ENCODE measurements around the gene STX18. TPM values are rescaled to one million over a fixed set of nuclear protein-coding genes. Genes with fewer than 3 reads are reported as not detected.
A peak's percentile ranks its signal among the peaks of the same experiment; 100 is the strongest.

Gene STX18
- total and polyA plus RNA-seq, 2 of the 13 experiments (the other 11 are each of a cell fraction or from before 2014, with no cell fraction given), result 23.9 to 37.1 TPM

DNA sequence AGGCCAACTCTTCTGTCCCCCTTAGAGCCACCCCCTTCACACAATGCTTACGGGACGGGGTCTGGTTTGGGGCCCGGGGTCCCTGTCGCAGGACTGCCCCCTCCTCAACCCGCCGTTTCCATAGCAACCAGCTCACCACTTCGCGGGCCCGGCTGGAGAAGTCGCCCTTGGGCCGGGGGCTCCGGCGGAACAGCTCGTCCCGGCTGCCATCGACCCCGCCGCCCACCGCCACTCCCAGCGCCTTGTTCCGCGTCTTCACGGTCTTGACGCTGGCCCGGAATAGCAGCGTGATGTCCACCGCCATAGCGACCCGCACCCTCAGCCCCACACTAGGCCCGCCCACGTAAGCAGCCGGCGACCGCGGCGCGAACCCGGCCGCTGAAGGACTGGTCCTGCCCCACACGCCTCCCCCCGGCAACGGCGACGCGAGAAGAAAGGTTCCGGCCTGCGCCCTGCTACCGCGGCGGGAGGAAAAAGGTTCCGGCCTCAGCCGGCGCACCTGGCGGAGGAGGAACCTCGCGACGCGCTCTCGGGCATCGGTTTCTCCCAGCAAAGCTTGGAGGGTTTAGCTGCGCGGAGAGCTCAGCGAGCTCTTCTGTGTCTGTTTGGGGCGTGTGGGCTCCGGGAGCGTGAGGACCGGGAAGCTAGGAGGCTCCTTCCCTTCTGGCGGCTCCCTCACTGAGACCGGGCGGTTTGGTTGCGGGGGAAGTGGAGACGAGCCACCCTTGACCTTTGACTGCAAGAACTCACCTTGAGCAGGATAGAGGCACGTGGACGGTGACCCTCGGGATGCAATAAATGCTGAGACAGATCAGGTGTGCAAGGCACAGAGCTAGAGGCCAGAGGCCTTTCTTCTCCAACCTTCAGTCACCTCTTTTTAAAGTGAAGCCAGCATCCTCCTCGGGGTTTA lies at the start of gene STX18 (continued):
- TF ChIP-seq SUZ12 (IDR thresholded peaks at IDR 0.05; ENCODE audit: low read depth, low read length), result no peak
- TF ChIP-seq RBFOX2 (IDR thresholded peaks at IDR 0.05; ENCODE audit: low read depth, low read length), result peak; percentile 93
- peak; percentile 90; the same call in 1 of the 2 replicates for TF ChIP-seq ZNF773 (CRISPR knock-in tag; IDR thresholded peaks at IDR 0.05; ENCODE audit: borderline replicate concordance)
- TF ChIP-seq RBAK (CRISPR knock-in tag; IDR thresholded peaks at IDR 0.05), result no peak; the same call in 1 of the 2 replicates
- peak; percentile 97 for TF ChIP-seq ZNF331 (CRISPR knock-in tag; IDR thresholded peaks at IDR 0.05)
- TF ChIP-seq ZMAT3 (CRISPR knock-in tag; conservative IDR thresholded peaks at IDR 0.05), result peak; percentile 94; the same call in 1 of the 2 replicates
- TF ChIP-seq SP140L (CRISPR knock-in tag; IDR thresholded peaks at IDR 0.05; ENCODE audit: borderline replicate concordance), result no peak
- TF ChIP-seq STAG1 (CRISPR knock-in tag; IDR thresholded peaks at IDR 0.05), result peak; percentile 38
- TF ChIP-seq JUND (CRISPR knock-in tag; IDR thresholded peaks at IDR 0.05), result peak; percentile 87
- TF ChIP-seq, protein P1, sequence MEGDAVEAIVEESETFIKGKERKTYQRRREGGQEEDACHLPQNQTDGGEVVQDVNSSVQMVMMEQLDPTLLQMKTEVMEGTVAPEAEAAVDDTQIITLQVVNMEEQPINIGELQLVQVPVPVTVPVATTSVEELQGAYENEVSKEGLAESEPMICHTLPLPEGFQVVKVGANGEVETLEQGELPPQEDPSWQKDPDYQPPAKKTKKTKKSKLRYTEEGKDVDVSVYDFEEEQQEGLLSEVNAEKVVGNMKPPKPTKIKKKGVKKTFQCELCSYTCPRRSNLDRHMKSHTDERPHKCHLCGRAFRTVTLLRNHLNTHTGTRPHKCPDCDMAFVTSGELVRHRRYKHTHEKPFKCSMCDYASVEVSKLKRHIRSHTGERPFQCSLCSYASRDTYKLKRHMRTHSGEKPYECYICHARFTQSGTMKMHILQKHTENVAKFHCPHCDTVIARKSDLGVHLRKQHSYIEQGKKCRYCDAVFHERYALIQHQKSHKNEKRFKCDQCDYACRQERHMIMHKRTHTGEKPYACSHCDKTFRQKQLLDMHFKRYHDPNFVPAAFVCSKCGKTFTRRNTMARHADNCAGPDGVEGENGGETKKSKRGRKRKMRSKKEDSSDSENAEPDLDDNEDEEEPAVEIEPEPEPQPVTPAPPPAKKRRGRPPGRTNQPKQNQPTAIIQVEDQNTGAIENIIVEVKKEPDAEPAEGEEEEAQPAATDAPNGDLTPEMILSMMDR (CRISPR knock-in tag; IDR thresholded peaks at IDR 0.05), result peak; percentile 38; the same call in 1 of the 2 replicates
- TF ChIP-seq ZNF333 (CRISPR knock-in tag; IDR thresholded peaks at IDR 0.05; ENCODE audit: borderline replicate concordance), result peak; percentile 94
- TF ChIP-seq NFIC (IDR thresholded peaks at IDR 0.05; ENCODE audit: low read length), result no peak
- TF ChIP-seq ZBTB20 (CRISPR knock-in tag; IDR thresholded peaks at IDR 0.05; ENCODE audit: borderline replicate concordance, low read depth), result peak; percentile 95; the same call in 1 of the 2 replicates
- TF ChIP-seq, protein P2, sequence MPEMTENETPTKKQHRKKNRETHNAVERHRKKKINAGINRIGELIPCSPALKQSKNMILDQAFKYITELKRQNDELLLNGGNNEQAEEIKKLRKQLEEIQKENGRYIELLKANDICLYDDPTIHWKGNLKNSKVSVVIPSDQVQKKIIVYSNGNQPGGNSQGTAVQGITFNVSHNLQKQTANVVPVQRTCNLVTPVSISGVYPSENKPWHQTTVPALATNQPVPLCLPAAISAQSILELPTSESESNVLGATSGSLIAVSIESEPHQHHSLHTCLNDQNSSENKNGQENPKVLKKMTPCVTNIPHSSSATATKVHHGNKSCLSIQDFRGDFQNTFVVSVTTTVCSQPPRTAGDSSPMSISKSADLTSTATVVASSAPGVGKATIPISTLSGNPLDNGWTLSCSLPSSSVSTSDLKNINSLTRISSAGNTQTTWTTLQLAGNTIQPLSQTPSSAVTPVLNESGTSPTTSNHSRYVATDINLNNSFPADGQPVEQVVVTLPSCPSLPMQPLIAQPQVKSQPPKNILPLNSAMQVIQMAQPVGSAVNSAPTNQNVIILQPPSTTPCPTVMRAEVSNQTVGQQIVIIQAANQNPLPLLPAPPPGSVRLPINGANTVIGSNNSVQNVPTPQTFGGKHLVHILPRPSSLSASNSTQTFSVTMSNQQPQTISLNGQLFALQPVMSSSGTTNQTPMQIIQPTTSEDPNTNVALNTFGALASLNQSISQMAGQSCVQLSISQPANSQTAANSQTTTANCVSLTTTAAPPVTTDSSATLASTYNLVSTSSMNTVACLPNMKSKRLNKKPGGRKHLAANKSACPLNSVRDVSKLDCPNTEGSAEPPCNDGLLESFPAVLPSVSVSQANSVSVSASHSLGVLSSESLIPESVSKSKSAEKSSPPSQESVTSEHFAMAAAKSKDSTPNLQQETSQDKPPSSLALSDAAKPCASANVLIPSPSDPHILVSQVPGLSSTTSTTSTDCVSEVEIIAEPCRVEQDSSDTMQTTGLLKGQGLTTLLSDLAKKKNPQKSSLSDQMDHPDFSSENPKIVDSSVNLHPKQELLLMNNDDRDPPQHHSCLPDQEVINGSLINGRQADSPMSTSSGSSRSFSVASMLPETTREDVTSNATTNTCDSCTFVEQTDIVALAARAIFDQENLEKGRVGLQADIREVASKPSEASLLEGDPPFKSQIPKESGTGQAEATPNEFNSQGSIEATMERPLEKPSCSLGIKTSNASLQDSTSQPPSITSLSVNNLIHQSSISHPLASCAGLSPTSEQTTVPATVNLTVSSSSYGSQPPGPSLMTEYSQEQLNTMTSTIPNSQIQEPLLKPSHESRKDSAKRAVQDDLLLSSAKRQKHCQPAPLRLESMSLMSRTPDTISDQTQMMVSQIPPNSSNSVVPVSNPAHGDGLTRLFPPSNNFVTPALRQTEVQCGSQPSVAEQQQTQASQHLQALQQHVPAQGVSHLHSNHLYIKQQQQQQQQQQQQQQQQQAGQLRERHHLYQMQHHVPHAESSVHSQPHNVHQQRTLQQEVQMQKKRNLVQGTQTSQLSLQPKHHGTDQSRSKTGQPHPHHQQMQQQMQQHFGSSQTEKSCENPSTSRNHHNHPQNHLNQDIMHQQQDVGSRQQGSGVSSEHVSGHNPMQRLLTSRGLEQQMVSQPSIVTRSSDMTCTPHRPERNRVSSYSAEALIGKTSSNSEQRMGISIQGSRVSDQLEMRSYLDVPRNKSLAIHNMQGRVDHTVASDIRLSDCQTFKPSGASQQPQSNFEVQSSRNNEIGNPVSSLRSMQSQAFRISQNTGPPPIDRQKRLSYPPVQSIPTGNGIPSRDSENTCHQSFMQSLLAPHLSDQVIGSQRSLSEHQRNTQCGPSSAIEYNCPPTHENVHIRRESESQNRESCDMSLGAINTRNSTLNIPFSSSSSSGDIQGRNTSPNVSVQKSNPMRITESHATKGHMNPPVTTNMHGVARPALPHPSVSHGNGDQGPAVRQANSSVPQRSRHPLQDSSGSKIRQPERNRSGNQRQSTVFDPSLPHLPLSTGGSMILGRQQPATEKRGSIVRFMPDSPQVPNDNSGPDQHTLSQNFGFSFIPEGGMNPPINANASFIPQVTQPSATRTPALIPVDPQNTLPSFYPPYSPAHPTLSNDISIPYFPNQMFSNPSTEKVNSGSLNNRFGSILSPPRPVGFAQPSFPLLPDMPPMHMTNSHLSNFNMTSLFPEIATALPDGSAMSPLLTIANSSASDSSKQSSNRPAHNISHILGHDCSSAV (CRISPR knock-in tag; IDR thresholded peaks at IDR 0.05; ENCODE audit: borderline replicate concordance), result 0 out of 2 replicates have a peak, but pooled peaks have one; percentile 79
- TF ChIP-seq ZNF549 (CRISPR knock-in tag; IDR thresholded peaks at IDR 0.05), result no peak
- TF ChIP-seq, protein P3, sequence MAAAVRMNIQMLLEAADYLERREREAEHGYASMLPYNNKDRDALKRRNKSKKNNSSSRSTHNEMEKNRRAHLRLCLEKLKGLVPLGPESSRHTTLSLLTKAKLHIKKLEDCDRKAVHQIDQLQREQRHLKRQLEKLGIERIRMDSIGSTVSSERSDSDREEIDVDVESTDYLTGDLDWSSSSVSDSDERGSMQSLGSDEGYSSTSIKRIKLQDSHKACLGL (CRISPR knock-in tag; IDR thresholded peaks at IDR 0.05), result peak; percentile 97
- peak; percentile 82; the same call in 1 of the 2 replicates for TF ChIP-seq NKX3-1 (CRISPR knock-in tag; IDR thresholded peaks at IDR 0.05)
- TF ChIP-seq FOXC1 (CRISPR knock-in tag; IDR thresholded peaks at IDR 0.05; ENCODE audit: borderline replicate concordance), result peak; percentile 97; the same call in 1 of the 2 replicates
- 0 out of 2 replicates have a peak, but pooled peaks have one; percentile 80 for TF ChIP-seq ZNF616 (CRISPR knock-in tag; IDR thresholded peaks at IDR 0.05; ENCODE audit: low read depth)

Data from HepG2 (cell line).